KBM-7 (cell line): ENCODE results near the gene SHISA7.

Experiments
- DNase-seq: peaks from one replicate; pipeline ENCODE4 v3.0.0-alpha.2; 2015
- in situ Hi-C: fragments of 300-500 bp; cut with MboI; formaldehyde crosslinking; loops from 2 replicates; pipeline ENCODE4 v1.14.3; 2020; ENCODE audit warnings: low sequenced_read_pairs, low pct_unique_long_range_greater_than_20kb, mixed read lengths

Gene SHISA7

GRCh38 chr19:55465460-55466240 lies 22.6 kb upstream of the SHISA7 start:
- in situ Hi-C loops = no loop called here
- no peak for DNase-seq

- DNase-seq = no peak
- in situ Hi-C loops = no loop called here
Observed at GRCh38 chr19:55464662-55465054, 21.6 kb upstream of the SHISA7 start, which contains the start of gene C19orf85. TSS of gene C19orf85 (minus strand) at chr19:55464751. CDS start at chr19:55464554, 197 bp downstream.

GRCh38 chr19:55464039-55464661 lies 21.1 kb upstream of the SHISA7 start:
- in situ Hi-C loops = no loop called here
- DNase-seq = no peak

- in situ Hi-C loops = no loop called here
- DNase-seq = no peak
Observed at GRCh38 chr19:55463583-55464031, 20.5 kb upstream of the SHISA7 start.

- in situ Hi-C loops = no loop called here
- DNase-seq = no peak
Observed at GRCh38 chr19:55462722-55463121, 19.6 kb upstream of the SHISA7 start.

GRCh38 chr19:55461974-55462626 lies 19.0 kb upstream of the SHISA7 start:
- in situ Hi-C loops = no loop called here
- DNase-seq = no peak

GRCh38 chr19:55461259-55461973 lies 18.3 kb upstream of the SHISA7 start, which contains the start of gene ISOC2:
TSS of gene ISOC2 (minus strand) at chr19:55461642. CDS start at chr19:55456486, 5,156 bp downstream.
- DNase-seq = peak; percentile 100
- in situ Hi-C loops = no loop called here

- DNase-seq = peak; percentile 55
- in situ Hi-C loops = no loop called here
Observed at GRCh38 chr19:55460670-55461258, 17.7 kb upstream of the SHISA7 start.

- no peak for DNase-seq
- in situ Hi-C loops = no loop called here
Observed at GRCh38 chr19:55459950-55460657, 17.0 kb upstream of the SHISA7 start.

GRCh38 chr19:55459551-55459949 lies 16.4 kb upstream of the SHISA7 start:
- in situ Hi-C loops = no loop called here
- no peak for DNase-seq

- in situ Hi-C loops = no loop called here
- no peak for DNase-seq
Observed at GRCh38 chr19:55457683-55458457, 14.8 kb upstream of the SHISA7 start.

GRCh38 chr19:55456347-55456746 lies 13.2 kb upstream of the SHISA7 start:
- in situ Hi-C loops = no loop called here
- DNase-seq = no peak

GRCh38 chr19:55455576-55456235 lies 12.6 kb upstream of the SHISA7 start:
- in situ Hi-C loops = no loop called here
- DNase-seq = no peak

GRCh38 chr19:55454787-55455243 lies 11.7 kb upstream of the SHISA7 start:
- peak; percentile 65 for DNase-seq

GRCh38 chr19:55453511-55454260 lies 10.6 kb upstream of the SHISA7 start:
- no peak for DNase-seq
- in situ Hi-C loops = no loop called here

More at GRCh38 chr19:55454787-55455243, 11.7 kb upstream of the SHISA7 start:
- in situ Hi-C loops = no loop called here

- in situ Hi-C loops = no loop called here
- DNase-seq = peak; percentile 74
Observed at GRCh38 chr19:55452749-55453346, 9.7 kb upstream of the SHISA7 start.
